ENCODE results near the gene TLL2.

Gene TLL2

GRCh38 chr10:96495544-96495943 is 18.2 kb downstream of the TLL2 start:
- H3K36me3 Mint-ChIP-seq (ENCODE audit: low read depth): no peaks in the 10 kb centered on the region
- peaks cover 28% of the 10 kb centered on the region for H3K27me3 Mint-ChIP-seq
- H3K4me1 Mint-ChIP-seq (ENCODE audit: low read depth): no peaks in the 10 kb centered on the region
- no peak overlapping the region for H3K27ac Mint-ChIP-seq
- no peak overlapping the region for H3K4me3 Mint-ChIP-seq
- no peaks in the 10 kb centered on the region for H3K9me3 Mint-ChIP-seq

GRCh38 chr10:96494694-96495093 is 19.0 kb downstream of the TLL2 start:
- Mint-ChIP-seq H3K4me3 (no peak overlapping the region), H3K27ac (no peak overlapping the region), H3K27me3 (peaks cover 28% of the 10 kb centered on the region), H3K4me1 (ENCODE audit: low read depth) (no peaks in the 10 kb centered on the region), H3K9me3 (no peaks in the 10 kb centered on the region), H3K36me3 (ENCODE audit: low read depth) (no peaks in the 10 kb centered on the region)

GRCh38 chr10:96493871-96494525 is 19.7 kb downstream of the TLL2 start:
- no peak overlapping the region for H3K4me3 Mint-ChIP-seq
- no peak overlapping the region for H3K27ac Mint-ChIP-seq
- H3K9me3 Mint-ChIP-seq: no peaks in the 10 kb centered on the region
- no peaks in the 10 kb centered on the region for H3K36me3 Mint-ChIP-seq (ENCODE audit: low read depth)
- H3K27me3 Mint-ChIP-seq: peaks cover 28% of the 10 kb centered on the region
- no peaks in the 10 kb centered on the region for H3K4me1 Mint-ChIP-seq (ENCODE audit: low read depth)

- peaks cover 23% of the 10 kb centered on the region for H3K27me3 Mint-ChIP-seq
- H3K4me3 Mint-ChIP-seq: no peak overlapping the region
- no peaks in the 10 kb centered on the region for H3K9me3 Mint-ChIP-seq
- H3K36me3 Mint-ChIP-seq (ENCODE audit: low read depth): no peaks in the 10 kb centered on the region
- no peaks in the 10 kb centered on the region for H3K4me1 Mint-ChIP-seq (ENCODE audit: low read depth)
- H3K27ac Mint-ChIP-seq: no peak overlapping the region
Measured at GRCh38 chr10:96493254-96493653, 20.5 kb downstream of the TLL2 start.

- H3K27ac Mint-ChIP-seq: no peak overlapping the region
- H3K9me3 Mint-ChIP-seq: no peaks in the 10 kb centered on the region
- no peaks in the 10 kb centered on the region for H3K4me1 Mint-ChIP-seq (ENCODE audit: low read depth)
- H3K4me3 Mint-ChIP-seq: no peak overlapping the region
- H3K36me3 Mint-ChIP-seq (ENCODE audit: low read depth): no peaks in the 10 kb centered on the region
- H3K27me3 Mint-ChIP-seq: peaks cover 15% of the 10 kb centered on the region
Measured at GRCh38 chr10:96491303-96491702, 22.4 kb downstream of the TLL2 start.

- H3K27me3 Mint-ChIP-seq: peaks cover 20% of the 10 kb centered on the region
- H3K27ac Mint-ChIP-seq: no peak overlapping the region
- no peaks in the 10 kb centered on the region for H3K9me3 Mint-ChIP-seq
- no peaks in the 10 kb centered on the region for H3K4me1 Mint-ChIP-seq (ENCODE audit: low read depth)
- H3K36me3 Mint-ChIP-seq (ENCODE audit: low read depth): no peaks in the 10 kb centered on the region
- H3K4me3 Mint-ChIP-seq: no peak overlapping the region
Measured at GRCh38 chr10:96488161-96488935, 25.4 kb downstream of the TLL2 start.

- Mint-ChIP-seq H3K9me3 (no peaks in the 10 kb centered on the region), H3K27me3 (peaks cover 30% of the 10 kb centered on the region), H3K27ac (no peak overlapping the region), H3K4me1 (ENCODE audit: low read depth) (no peaks in the 10 kb centered on the region), H3K4me3 (no peak overlapping the region), H3K36me3 (ENCODE audit: low read depth) (no peaks in the 10 kb centered on the region)
Measured at GRCh38 chr10:96482815-96483588, 30.7 kb downstream of the TLL2 start.

- Mint-ChIP-seq H3K36me3 (ENCODE audit: low read depth) (no peaks in the 10 kb centered on the region), H3K27me3 (peaks cover 21% of the 10 kb centered on the region), H3K9me3 (no peaks in the 10 kb centered on the region), H3K4me1 (ENCODE audit: low read depth) (no peaks in the 10 kb centered on the region), H3K27ac (no peak overlapping the region), H3K4me3 (no peak overlapping the region)
Measured at GRCh38 chr10:96478355-96478754, 35.4 kb downstream of the TLL2 start.

- no peaks in the 10 kb centered on the region for H3K9me3 Mint-ChIP-seq
- no peak overlapping the region for H3K4me3 Mint-ChIP-seq
- H3K4me1 Mint-ChIP-seq (ENCODE audit: low read depth): no peaks in the 10 kb centered on the region
- peaks cover 7% of the 10 kb centered on the region for H3K27me3 Mint-ChIP-seq
- no peak overlapping the region for H3K27ac Mint-ChIP-seq
- H3K36me3 Mint-ChIP-seq (ENCODE audit: low read depth): no peaks in the 10 kb centered on the region
Measured at GRCh38 chr10:96473866-96474265, 39.9 kb downstream of the TLL2 start.

- H3K4me1 Mint-ChIP-seq (ENCODE audit: low read depth): no peaks in the 10 kb centered on the region
- peaks cover 7% of the 10 kb centered on the region for H3K27me3 Mint-ChIP-seq
- no peaks in the 10 kb centered on the region for H3K36me3 Mint-ChIP-seq (ENCODE audit: low read depth)
- no peak overlapping the region for H3K27ac Mint-ChIP-seq
- H3K4me3 Mint-ChIP-seq: no peak overlapping the region
- no peaks in the 10 kb centered on the region for H3K9me3 Mint-ChIP-seq
Measured at GRCh38 chr10:96470116-96470743, 43.5 kb downstream of the TLL2 start.

GRCh38 chr10:96468845-96469244 is 44.9 kb downstream of the TLL2 start:
- Mint-ChIP-seq H3K27ac (no peak overlapping the region), H3K27me3 (peaks cover 4% of the 10 kb centered on the region), H3K4me1 (ENCODE audit: low read depth) (no peaks in the 10 kb centered on the region), H3K9me3 (no peaks in the 10 kb centered on the region), H3K36me3 (ENCODE audit: low read depth) (no peaks in the 10 kb centered on the region), H3K4me3 (no peak overlapping the region)

- H3K36me3 Mint-ChIP-seq (ENCODE audit: low read depth): no peaks in the 10 kb centered on the region
- peaks cover 4% of the 10 kb centered on the region for H3K27me3 Mint-ChIP-seq
- no peak overlapping the region for H3K4me3 Mint-ChIP-seq
- no peaks in the 10 kb centered on the region for H3K4me1 Mint-ChIP-seq (ENCODE audit: low read depth)
- H3K27ac Mint-ChIP-seq: no peak overlapping the region
- H3K9me3 Mint-ChIP-seq: peaks cover 3% of the 10 kb centered on the region
Measured at GRCh38 chr10:96465599-96465998, 48.1 kb downstream of the TLL2 start.

GRCh38 chr10:96463562-96463961 is 50.2 kb downstream of the TLL2 start:
- Mint-ChIP-seq H3K4me1 (ENCODE audit: low read depth) (no peaks in the 10 kb centered on the region), H3K4me3 (no peak overlapping the region), H3K27me3 (no peaks in the 10 kb centered on the region), H3K9me3 (peaks cover 7% of the 10 kb centered on the region), H3K36me3 (ENCODE audit: low read depth) (no peaks in the 10 kb centered on the region), H3K27ac (no peak overlapping the region)

GRCh38 chr10:96462606-96463151 is 51.0 kb downstream of the TLL2 start:
- no peak overlapping the region for H3K27ac Mint-ChIP-seq
- H3K4me3 Mint-ChIP-seq: no peak overlapping the region

More at GRCh38 chr10:96462606-96463151, 51.0 kb downstream of the TLL2 start:
- Mint-ChIP-seq H3K27me3 (no peaks in the 10 kb centered on the region), H3K4me1 (ENCODE audit: low read depth) (no peaks in the 10 kb centered on the region), H3K9me3 (peaks cover 7% of the 10 kb centered on the region), H3K36me3 (ENCODE audit: low read depth) (no peaks in the 10 kb centered on the region)
